A549 treated with GW870086 at 1 μM for 4 hours (cell line): ENCODE measurements around the gene FAM169A. TPM values are rescaled to one million over a fixed set of nuclear protein-coding genes. Genes with fewer than 3 reads are reported as not detected.

Source experiments
- total RNA-seq: library from RNA; stranded (reverse); fragments of 200-300 nt; extraction: Qiagen RNA extraction; gene quantifications from 5 replicates; pipeline ENCODE4 v1.2.3, GENCODE V29; 2022; ENCODE audit warnings: low read depth

Gene FAM169A
- 3.6 to 7.7 TPM (median 7.2 TPM) in 5 replicates for total RNA-seq

GRCh38 chr5:74865804-74866595, at the start of gene FAM169A:
FAM169A (minus strand) TSS chr5:74866387; CDS start chr5:74841676, 24,711 bp downstream.

GRCh38 chr5:74766849-74767578, 99.2 kb downstream of the FAM169A start, which contains the start of the genes GFM2 and NSA2:
GFM2 (minus strand) TSS chr5:74767117; CDS start chr5:74763742, 3,375 bp downstream.
NSA2 (plus strand) TSS chr5:74767249; CDS start chr5:74767361, 112 bp downstream.

Other genes with a start within 250 kb of the FAM169A start
- 6.1 to 7.1 TPM (median 6.4 TPM) in 5 replicates for gene ENC1, start 225.7 kb downstream of the FAM169A start, total RNA-seq
- 114 to 123 TPM (median 116 TPM) in 5 replicates for gene HEXB, start 181.2 kb downstream of the FAM169A start, total RNA-seq
- gene GFM2, start 99.3 kb downstream of the FAM169A start, total RNA-seq, result 18.1 to 25.7 TPM (median 23.4 TPM) in 5 replicates
- gene NSA2, start 99.1 kb downstream of the FAM169A start, total RNA-seq, result 119 to 141 TPM (median 122 TPM) in 5 replicates
- 0.29 to 0.37 TPM (median 0.31 TPM) in 5 replicates for gene GCNT4, start 186.2 kb upstream of the FAM169A start, total RNA-seq